Superior temporal gyrus (tissue), 1 donor: ENCODE data around the gene DST.

ENCODE experiments used
- DNase-seq: peaks from one replicate; pipeline ENCODE4 v3.0.0-alpha.2; 2016; ENCODE audit errors: extremely low spot score

DST gene

GRCh38 chr6:56624046-56624727 is 18.5 kb downstream of the DST start:
- DNase-seq = no peak

GRCh38 chr6:56620229-56620868 is 22.3 kb downstream of the DST start:
- DNase-seq = no peak

GRCh38 chr6:56618050-56618449 is 24.6 kb downstream of the DST start:
- DNase-seq = no peak

GRCh38 chr6:56616967-56617366 is 25.7 kb downstream of the DST start:
- no peak for DNase-seq

GRCh38 chr6:56613247-56613851 is 29.3 kb downstream of the DST start:
- no peak for DNase-seq

- DNase-seq = no peak
These were observed 34.4 kb downstream of the DST start for GRCh38 chr6:56608332-56608731.

GRCh38 chr6:56607111-56607752 is 35.5 kb downstream of the DST start:
- DNase-seq = no peak

- no peak for DNase-seq
These were observed 37.3 kb downstream of the DST start for GRCh38 chr6:56605435-56605834.

GRCh38 chr6:56604186-56604585 is 38.5 kb downstream of the DST start:
- DNase-seq = no peak

GRCh38 chr6:56601390-56601789 is 41.3 kb downstream of the DST start:
- no peak for DNase-seq

GRCh38 chr6:56595490-56596122 is 47.1 kb downstream of the DST start:
- DNase-seq = peak; percentile 85

- no peak for DNase-seq
These were observed 48.0 kb downstream of the DST start for GRCh38 chr6:56594699-56595098.

- peak; percentile 56 for DNase-seq
These were observed 48.8 kb downstream of the DST start for GRCh38 chr6:56593801-56594318.

- DNase-seq = no peak
These were observed 60.5 kb downstream of the DST start for GRCh38 chr6:56582236-56582635.

GRCh38 chr6:56581296-56581925 is 61.3 kb downstream of the DST start:
- DNase-seq = no peak

GRCh38 chr6:56580271-56580670 is 62.4 kb downstream of the DST start:
- no peak for DNase-seq

- no peak for DNase-seq
These were observed 63.4 kb downstream of the DST start for GRCh38 chr6:56579155-56579851.

GRCh38 chr6:56575736-56576135 is 67.0 kb downstream of the DST start:
- no peak for DNase-seq

- DNase-seq = no peak
These were observed 68.4 kb downstream of the DST start for GRCh38 chr6:56574292-56574691.

- DNase-seq = no peak
These were observed 69.1 kb downstream of the DST start for GRCh38 chr6:56573624-56574023.
